GM19240 (cell line): ENCODE measurements around the gene TTLL5.
"Not testable (repeated sequence)": the region's sequence is repeated elsewhere in the genome, so short reads cannot be mapped to it uniquely, and the experiment has no call there.

Experiments
- DNase-seq: peaks from one replicate; pipeline ENCODE4 v3.0.0; 2011; ENCODE audit warnings: low spot score; ENCODE audit not compliant: insufficient read length

The TTLL5 gene

GRCh38 chr14:75909630-75910029, 248.6 kb downstream of the TTLL5 start:
- DNase-seq: no peak

- no peak for DNase-seq
Measured at GRCh38 chr14:75910048-75910447, 249.0 kb downstream of the TTLL5 start.

- no peak for DNase-seq
Measured at GRCh38 chr14:75911883-75912282, 250.8 kb downstream of the TTLL5 start.

- DNase-seq: no peak
Measured at GRCh38 chr14:75913183-75913582, 252.1 kb downstream of the TTLL5 start.

GRCh38 chr14:75915045-75915444, 254.0 kb downstream of the TTLL5 start:
- no peak for DNase-seq

GRCh38 chr14:75917322-75917945, 256.4 kb downstream of the TTLL5 start:
- no peak for DNase-seq

- DNase-seq: no peak
Measured at GRCh38 chr14:75917946-75918335, 256.9 kb downstream of the TTLL5 start.

GRCh38 chr14:75920421-75920820, 259.4 kb downstream of the TTLL5 start:
- DNase-seq: not testable (repeated sequence)

- not testable (repeated sequence) for DNase-seq
Measured at GRCh38 chr14:75925141-75925840, 264.2 kb downstream of the TTLL5 start.

- no peak for DNase-seq
Measured at GRCh38 chr14:75926431-75927115, 265.5 kb downstream of the TTLL5 start.

- DNase-seq: no peak
Measured at GRCh38 chr14:75927564-75928087, 266.6 kb downstream of the TTLL5 start.

- no peak for DNase-seq
Measured at GRCh38 chr14:75928690-75929181, 267.7 kb downstream of the TTLL5 start.

GRCh38 chr14:75933712-75934296, 272.8 kb downstream of the TTLL5 start:
- DNase-seq: no peak

GRCh38 chr14:75934998-75935628, 274.1 kb downstream of the TTLL5 start:
- DNase-seq: no peak

- DNase-seq: no peak
Measured at GRCh38 chr14:75939200-75939599, 278.2 kb downstream of the TTLL5 start.

GRCh38 chr14:75941030-75941429, 280.0 kb downstream of the TTLL5 start:
- DNase-seq: no peak

GRCh38 chr14:75944607-75945241, 283.7 kb downstream of the TTLL5 start:
- DNase-seq: no peak

- no peak for DNase-seq
Measured at GRCh38 chr14:75946785-75947184, 285.7 kb downstream of the TTLL5 start.

- DNase-seq: no peak
Measured at GRCh38 chr14:75952489-75952888, 291.4 kb downstream of the TTLL5 start.

- DNase-seq: no peak
Measured at GRCh38 chr14:75959031-75959430, 298.0 kb downstream of the TTLL5 start.

- peak; percentile 57 for DNase-seq
Measured at GRCh38 chr14:75960231-75960630, 299.2 kb downstream of the TTLL5 start.
